Naive thymus-derived CD4-positive, alpha-beta T cell (primary cell): ENCODE data around the gene CLDN19. TPM values are rescaled to one million over a fixed set of nuclear protein-coding genes. Genes with fewer than 3 reads are reported as not detected.

Experiments
- ATAC-seq: fragments of 150-1000 bp; cut with Tn5 transposase; 2 replicates; pipeline ENCODE4 v1.10.0; 2021; ENCODE audit warnings: mild to moderate bottlenecking, moderate library complexity
- CTCF ChIA-PET: fragments of 350-600 bp; sonication (Branson Sonifier 250); formaldehyde crosslinking; loops from one replicate; lab custom pipeline; 2021; ENCODE audit warnings: antibody characterized with exemption; lab: Charles Lee
- POLR2A ChIA-PET: fragments of 350-600 bp; sonication (Branson Sonifier 250); formaldehyde crosslinking; loops from one replicate; lab custom pipeline; 2021; ENCODE audit warnings: antibody characterized with exemption, inconsistent platforms; lab: Charles Lee
- DNase-seq, 9 donors: peaks; one replicate each; pipeline versions ENCODE4 v3.0.0 to v3.0.0-alpha.2; 2020 to 2022; ENCODE audit warnings: mixed read lengths in 1 of 9
- H3K27ac ChIP-seq: one replicate; pipeline ENCODE4 v1.7.0; 2013; ENCODE audit warnings: mild to moderate bottlenecking, low read depth, low read length, moderate library complexity
- H3K27me3 ChIP-seq, 2 donors: one replicate each; pipeline ENCODE4 v1.7.0; 2013; ENCODE audit warnings: low read length in 2 of 2, mild to moderate bottlenecking in 2 of 2, moderate library complexity in 2 of 2; ENCODE audit not compliant: control insufficient read depth in 2 of 2, insufficient read depth in 2 of 2
- H3K36me3 ChIP-seq, 3 experiments: 1 replicate in 2 of 3; 2 replicates in 1 of 3; pipeline ENCODE4 v1.7.0; 2013; ENCODE audit warnings: low read length in 3 of 3, mild to moderate bottlenecking in 3 of 3, moderate library complexity in 1 of 3; ENCODE audit not compliant: insufficient read depth in 3 of 3, control insufficient read depth in 2 of 3
- H3K4me1 ChIP-seq, 2 donors: one replicate each; pipeline ENCODE4 v1.7.0; 2013; ENCODE audit warnings: low read length in 2 of 2, mild to moderate bottlenecking in 2 of 2, moderate library complexity in 1 of 2; ENCODE audit not compliant: control insufficient read depth in 2 of 2, insufficient read depth in 2 of 2
- H3K4me3 ChIP-seq: 2 replicates; pipeline ENCODE4 v1.7.0; 2013; ENCODE audit warnings: mild to moderate bottlenecking, low read length
- H3K9me3 ChIP-seq, 3 experiments: 1 replicate in 2 of 3; 2 replicates in 1 of 3; pipeline ENCODE4 v1.7.0; 2013; ENCODE audit warnings: low read length in 3 of 3; ENCODE audit not compliant: control insufficient read depth in 2 of 3
- H3K27ac Mint-ChIP-seq, 9 donors: one replicate each; pipeline ENCODE4 v1.8.0; 2020 to 2022; ENCODE audit warnings: mixed read lengths in 9 of 9, mild to moderate bottlenecking in 8 of 9, moderate library complexity in 5 of 9, inconsistent platforms in 2 of 9
- H3K27me3 Mint-ChIP-seq, 5 donors: one replicate each; pipeline ENCODE4 v1.8.0; 2021 to 2022; ENCODE audit warnings: mixed read lengths in 5 of 5, mild to moderate bottlenecking in 1 of 5
- H3K36me3 Mint-ChIP-seq, 5 donors: one replicate each; pipeline ENCODE4 v1.8.0; 2020 to 2022; ENCODE audit warnings: mixed read lengths in 5 of 5, mild to moderate bottlenecking in 3 of 5, inconsistent platforms in 1 of 5
- H3K4me1 Mint-ChIP-seq, 7 donors: one replicate each; pipeline ENCODE4 v1.8.0; 2020 to 2022; ENCODE audit warnings: mixed read lengths in 7 of 7, mild to moderate bottlenecking in 3 of 7, inconsistent platforms in 1 of 7
- H3K4me3 Mint-ChIP-seq, 10 donors: one replicate each; pipeline ENCODE4 v1.8.0; 2020 to 2022; ENCODE audit warnings: mild to moderate bottlenecking in 10 of 10, mixed read lengths in 10 of 10, moderate library complexity in 6 of 10, inconsistent platforms in 2 of 10
- H3K9me3 Mint-ChIP-seq, 11 donors: one replicate each; pipeline ENCODE4 v1.8.0; 2020 to 2022; ENCODE audit warnings: mixed read lengths in 11 of 11, mild to moderate bottlenecking in 4 of 11, inconsistent platforms in 1 of 11, moderate library complexity in 1 of 11
- intact Hi-C, 2 donors: fragments of 100-400 bp; cut with micrococcal nuclease; formaldehyde crosslinking; loops; one replicate each; pipeline ENCODE4 v1.15.1; 2023
- polyA plus RNA-seq, 2 donors: library from polyadenylated mRNA; unstranded; fragments of 300-500 nt; fragmentation: Illumina TruSeq; gene quantifications; one replicate each; pipeline ENCODE4 v1.2.3, GENCODE V29; 2021
- total RNA-seq, 6 experiments: library from RNA in 5 of 6; stranded (reverse) in 5 of 6; gene quantifications; 1 replicate in 5 of 6; 2 replicates in 1 of 6; pipeline ENCODE4 v1.2.3 and lab custom pipeline; 2021 to 2026

CLDN19 gene
- total and polyA plus RNA-seq, 7 experiments from 2014 or later, result not detected

GRCh38 chr1:42783092-42783491, 43.1 kb upstream of the CLDN19 start:
- Histone ChIP-seq H3K4me1 (peaks cover 5 to 12% of the 10 kb centered on the region in 2 donors), H3K27me3 (no peaks in the 10 kb centered on the region), H3K4me3 (no peak overlapping the region), H3K36me3 (peaks cover 0 to 29% (median 0%) of the 10 kb centered on the region in 3 experiments), H3K27ac (no peak overlapping the region), H3K9me3 (no peaks in the 10 kb centered on the region)
- peaks cover 16 to 34% (median 20%) of the 10 kb centered on the region in 5 donors for H3K36me3 Mint-ChIP-seq
- DNase-seq (no peak), ATAC-seq (no peak)
- ChIA-PET CTCF (no interaction called here), POLR2A (interaction anchor here (0.6 to 2.5 kb wide), 4 partner anchors 16 to 445 kb away, joined by 3 to 10 read pairs (median 5); partner anchors contain the start of genes C1orf50, P3H1 and ZNF691)
- H3K9me3 Mint-ChIP-seq, result no peaks in the 10 kb centered on the region
- H3K27me3 Mint-ChIP-seq, result no peaks in the 10 kb centered on the region
- no peak overlapping the region for H3K27ac Mint-ChIP-seq
- no peak overlapping the region for H3K4me3 Mint-ChIP-seq
- intact Hi-C loops, result no loop called here
- peaks cover 12 to 38% (median 28%) of the 10 kb centered on the region in 7 donors for H3K4me1 Mint-ChIP-seq

GRCh38 chr1:42780176-42780575, 40.1 kb upstream of the CLDN19 start:
- no peak overlapping the region for H3K27ac Mint-ChIP-seq
- peaks cover 18 to 44% (median 29%) of the 10 kb centered on the region in 5 donors for H3K36me3 Mint-ChIP-seq
- intact Hi-C loops, result no loop called here
- Histone ChIP-seq H3K9me3 (no peaks in the 10 kb centered on the region), H3K4me3 (no peak overlapping the region), H3K27ac (no peak overlapping the region), H3K27me3 (no peaks in the 10 kb centered on the region), H3K36me3 (peaks cover 0 to 56% (median 1%) of the 10 kb centered on the region in 3 experiments), H3K4me1 (peaks cover 5% of the 10 kb centered on the region in 2 donors)
- ChIA-PET CTCF (interaction anchor here (0.7 to 1.8 kb wide), 3 partner anchors 8 to 293 kb away, joined by 3 to 6 read pairs (median 3); no protein-coding TSS in a partner anchor), POLR2A (interaction anchor here (0.6 to 3.7 kb wide), 3 partner anchors 13 to 293 kb away, joined by 3 to 12 read pairs (median 3); partner anchors contain the start of genes C1orf50 and P3H1)
- no peak overlapping the region for H3K4me3 Mint-ChIP-seq
- no peak for ATAC-seq
- peaks cover 5 to 32% (median 18%) of the 10 kb centered on the region in 7 donors for H3K4me1 Mint-ChIP-seq
- no peak for DNase-seq
- H3K27me3 Mint-ChIP-seq, result no peaks in the 10 kb centered on the region
- H3K9me3 Mint-ChIP-seq, result no peaks in the 10 kb centered on the region

- Histone ChIP-seq H3K27ac (no peak overlapping the region), H3K27me3 (no peaks in the 10 kb centered on the region), H3K36me3 (peaks cover 2 to 60% (median 6%) of the 10 kb centered on the region in 3 experiments), H3K4me3 (no peak overlapping the region), H3K9me3 (no peaks in the 10 kb centered on the region), H3K4me1 (peaks cover under 1 to 2% of the 10 kb centered on the region in 2 donors)
- CTCF ChIA-PET, result interaction anchor here (0.7 to 1.8 kb wide), 2 partner anchors 17 to 293 kb away, joined by 3 to 6 read pairs; no protein-coding TSS in a partner anchor
- H3K36me3 Mint-ChIP-seq, result peaks cover 18 to 48% (median 33%) of the 10 kb centered on the region in 5 donors
- H3K4me1 Mint-ChIP-seq, result peaks cover 3 to 30% (median 19%) of the 10 kb centered on the region in 7 donors
- ATAC-seq (no peak), DNase-seq (no peak)
- no peak overlapping the region for H3K4me3 Mint-ChIP-seq
- intact Hi-C loops, result no loop called here
- H3K9me3 Mint-ChIP-seq, result no peaks in the 10 kb centered on the region
- peak overlapping the region in 3 of 9 donors; percentile 16 to 36 (median 19) for H3K27ac Mint-ChIP-seq
- POLR2A ChIA-PET, result interaction anchor here (0.6 to 3.7 kb wide), 3 partner anchors 13 to 294 kb away, joined by 3 to 12 read pairs (median 3); partner anchors contain the start of genes C1orf50 and P3H1
- no peaks in the 10 kb centered on the region for H3K27me3 Mint-ChIP-seq
Measured at GRCh38 chr1:42779725-42780124, 39.7 kb upstream of the CLDN19 start.

DNA sequence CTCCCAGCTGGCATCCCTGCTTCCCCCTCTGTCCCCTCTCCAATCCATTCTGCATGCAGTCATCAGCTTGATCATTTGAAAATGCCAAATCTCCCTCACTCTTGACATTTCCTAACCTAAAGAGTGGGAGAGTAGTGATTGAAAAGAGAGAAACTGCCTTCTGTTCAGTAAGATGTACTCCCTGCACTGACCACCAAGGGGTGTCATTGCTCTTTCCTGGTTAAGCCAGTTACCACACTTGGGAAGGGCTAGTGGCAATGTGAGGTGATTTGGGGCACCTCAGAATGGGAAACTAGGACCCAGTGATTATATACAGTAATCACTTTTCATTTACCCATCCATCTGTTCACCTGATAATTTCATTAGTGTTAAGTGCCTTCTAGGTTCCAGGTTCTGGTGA, 37.8 kb upstream of the CLDN19 start:
- Histone ChIP-seq H3K36me3 (peaks cover 9 to 72% (median 11%) of the 10 kb centered on the region in 3 experiments), H3K4me3 (no peak overlapping the region), H3K4me1 (no peaks in the 10 kb centered on the region), H3K9me3 (no peaks in the 10 kb centered on the region), H3K27me3 (no peaks in the 10 kb centered on the region), H3K27ac (no peak overlapping the region)
- intact Hi-C loops, result loop anchor here (1.0 kb wide), 2 partner anchors 135 to 295 kb away; no protein-coding TSS in a partner anchor
- ATAC-seq, result peak; percentile 63
- ChIA-PET CTCF (interaction anchor here (0.8 to 1.8 kb wide), 6 partner anchors 11 to 296 kb away, joined by 3 to 19 read pairs (median 5); partner anchors contain the start of genes C1orf50 and P3H1), POLR2A (interaction anchor here (0.6 to 3.7 kb wide), 3 partner anchors 11 to 296 kb away, joined by 3 to 12 read pairs (median 9); partner anchors contain the start of genes C1orf50 and P3H1)
- Mint-ChIP-seq H3K9me3 (no peaks in the 10 kb centered on the region), H3K4me3 (no peak overlapping the region), H3K27me3 (no peaks in the 10 kb centered on the region), H3K36me3 (peaks cover 22 to 50% (median 35%) of the 10 kb centered on the region in 5 donors), H3K4me1 (peaks cover 7 to 26% (median 15%) of the 10 kb centered on the region in 7 donors), H3K27ac (no peak overlapping the region)
- peak in 4 of 9 donors; percentile 16 to 36 (median 22) for DNase-seq

DNA sequence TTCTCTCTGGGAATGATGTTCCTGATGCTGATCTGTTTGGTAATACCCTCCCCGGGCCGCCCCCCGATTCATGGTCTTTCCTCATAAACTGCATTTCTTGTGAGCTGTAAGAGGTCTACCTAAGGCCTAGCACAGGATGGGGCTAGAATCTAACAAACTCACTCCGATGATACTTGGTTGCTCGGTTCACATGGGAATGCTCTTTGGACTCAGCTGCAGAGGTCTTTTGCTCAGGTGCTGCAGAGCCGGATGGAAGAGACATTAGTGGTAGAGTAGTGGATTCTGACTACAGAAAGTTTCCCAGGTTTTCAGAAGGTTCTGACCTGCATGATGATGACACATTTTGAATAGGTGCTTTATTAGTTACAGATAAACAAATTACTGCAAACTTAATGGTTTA, 36.5 kb upstream of the CLDN19 start:
- Histone ChIP-seq H3K36me3 (peaks cover 9 to 68% (median 11%) of the 10 kb centered on the region in 3 experiments), H3K9me3 (no peaks in the 10 kb centered on the region), H3K4me3 (no peak overlapping the region), H3K27me3 (no peaks in the 10 kb centered on the region), H3K4me1 (peaks cover 0 to 4% of the 10 kb centered on the region in 2 donors), H3K27ac (no peak overlapping the region)
- ChIA-PET CTCF (interaction anchor here (1.1 kb wide), 1 partner anchor 297 kb away, joined by 4 read pairs; no protein-coding TSS in a partner anchor), POLR2A (interaction anchor here (0.9 to 3.7 kb wide), 3 partner anchors 9 to 297 kb away, joined by 3 to 12 read pairs (median 9); partner anchors contain the start of genes C1orf50 and P3H1)
- ATAC-seq (no peak), DNase-seq (no peak)
- peaks cover 19 to 47% (median 31%) of the 10 kb centered on the region in 5 donors for H3K36me3 Mint-ChIP-seq
- no peak overlapping the region for H3K4me3 Mint-ChIP-seq
- H3K9me3 Mint-ChIP-seq, result no peaks in the 10 kb centered on the region
- H3K4me1 Mint-ChIP-seq, result peaks cover 12 to 31% (median 21%) of the 10 kb centered on the region in 7 donors
- intact Hi-C loops, result no loop called here
- no peaks in the 10 kb centered on the region for H3K27me3 Mint-ChIP-seq
- H3K27ac Mint-ChIP-seq, result no peak overlapping the region

GRCh38 chr1:42774928-42775526, 35.0 kb upstream of the CLDN19 start:
- Mint-ChIP-seq H3K27ac (peak overlapping the region in 1 of 9 donors; percentile 24), H3K4me3 (no peak overlapping the region), H3K36me3 (peaks cover 12 to 44% (median 19%) of the 10 kb centered on the region in 5 donors), H3K4me1 (peaks cover 22 to 39% (median 30%) of the 10 kb centered on the region in 7 donors), H3K27me3 (no peaks in the 10 kb centered on the region), H3K9me3 (no peaks in the 10 kb centered on the region)
- ChIA-PET POLR2A (no interaction called here), CTCF (interaction anchor here (1.5 kb wide), 1 partner anchor 9 kb away, joined by 4 read pairs; the partner anchor contains the start of gene P3H1)
- Histone ChIP-seq H3K4me3 (no peak overlapping the region), H3K27ac (no peak overlapping the region), H3K27me3 (no peaks in the 10 kb centered on the region), H3K36me3 (peaks cover 9 to 59% (median 11%) of the 10 kb centered on the region in 3 experiments), H3K9me3 (no peaks in the 10 kb centered on the region), H3K4me1 (peaks cover 4 to 6% of the 10 kb centered on the region in 2 donors)
- intact Hi-C loops, result no loop called here
- DNase-seq, result no peak
- ATAC-seq, result no peak
